NCI-H2196 (cell line): ENCODE results near the gene CEP170.

ENCODE experiments used
- DNase-seq: peaks from one replicate; lab custom pipeline; 2025; ENCODE audit not compliant: unreplicated experiment; lab: John Stamatoyannopoulos, UW

CEP170 gene

DNA sequence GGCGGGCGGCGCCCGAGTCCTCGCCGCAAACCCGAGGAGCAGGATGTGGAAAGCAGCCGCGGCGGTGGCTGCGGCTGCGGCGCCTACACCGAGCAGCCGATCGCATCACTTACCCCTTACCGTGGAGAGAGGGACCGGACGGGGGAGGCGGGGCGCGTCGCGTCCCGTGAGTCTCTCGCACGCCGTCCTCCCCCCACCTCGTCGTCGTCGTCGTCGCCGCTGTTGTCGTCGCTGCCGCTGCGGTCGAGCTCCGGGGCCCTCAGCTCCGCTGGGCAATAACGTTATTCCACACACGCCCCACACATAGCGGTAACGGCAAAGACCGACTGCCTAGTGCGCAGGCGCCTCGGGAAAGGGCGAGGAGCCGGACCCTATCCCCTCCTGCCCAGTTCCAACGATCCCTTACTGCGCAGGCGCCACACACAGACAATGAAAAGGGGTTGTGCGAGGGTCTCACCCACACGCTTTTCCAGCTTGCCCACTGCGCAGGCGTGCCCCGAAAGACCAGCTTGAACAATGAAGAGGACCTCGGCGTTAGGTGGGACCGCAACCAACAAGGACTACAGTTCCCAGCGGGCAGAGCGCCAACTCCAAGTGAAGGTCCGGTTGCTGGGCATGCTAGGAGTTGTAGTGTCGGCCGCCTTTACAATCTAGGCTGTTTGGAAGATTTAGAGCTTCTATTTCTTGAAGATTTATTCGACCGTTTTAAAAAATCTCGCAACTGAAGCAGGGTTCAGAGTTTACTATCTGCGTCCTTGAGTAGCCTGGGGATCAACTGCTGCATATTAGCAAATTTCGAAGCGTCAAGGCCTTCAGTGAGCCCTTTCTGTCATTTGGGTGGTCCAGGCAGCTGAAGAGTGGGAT lies at the start of gene CEP170:
TSS of gene CEP170 (minus strand) at position 355 of the 864 bp plus-strand sequence. CDS start 30,001 bp downstream, outside the sequence.
- peak; percentile 80 for DNase-seq

DNA sequence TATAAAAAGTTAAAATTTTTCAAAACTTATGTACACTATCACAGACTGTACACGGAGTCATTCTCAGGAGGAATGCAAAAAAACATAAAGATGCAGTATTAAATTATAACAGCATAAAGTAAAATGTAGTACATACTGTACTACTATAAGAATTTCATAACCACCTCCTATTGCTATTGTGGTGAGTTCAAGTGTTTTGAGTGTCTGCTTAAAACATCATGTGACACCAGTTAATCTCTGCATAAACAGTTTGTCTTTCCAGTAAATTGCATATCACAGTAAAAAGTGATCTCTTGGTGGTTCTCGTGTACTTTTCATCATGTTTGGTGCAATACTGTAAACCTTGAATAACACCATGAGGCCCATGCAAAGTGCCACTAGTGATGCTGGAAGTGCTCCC lies 46.0 kb upstream of the CEP170 start:
- no peak for DNase-seq

DNA sequence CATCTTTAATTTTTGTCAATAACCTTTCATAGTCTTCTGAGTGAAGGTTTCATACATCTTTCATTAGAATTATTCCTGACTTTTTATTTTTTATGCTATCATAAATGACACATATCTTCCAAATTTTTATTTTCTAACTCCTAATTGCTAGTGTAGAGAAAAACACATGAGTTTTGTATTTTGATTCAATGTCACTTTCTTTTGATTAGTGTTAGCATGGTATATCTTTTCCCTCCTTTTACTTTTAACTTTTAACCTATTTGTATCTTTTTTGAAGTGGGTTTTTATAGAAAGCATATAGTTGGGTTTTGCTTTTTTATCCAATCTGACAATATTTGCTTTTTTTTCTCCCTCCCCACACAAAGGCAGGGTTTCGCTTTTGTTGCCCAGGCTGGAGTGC lies 44.0 kb upstream of the CEP170 start:
- no peak for DNase-seq

DNA sequence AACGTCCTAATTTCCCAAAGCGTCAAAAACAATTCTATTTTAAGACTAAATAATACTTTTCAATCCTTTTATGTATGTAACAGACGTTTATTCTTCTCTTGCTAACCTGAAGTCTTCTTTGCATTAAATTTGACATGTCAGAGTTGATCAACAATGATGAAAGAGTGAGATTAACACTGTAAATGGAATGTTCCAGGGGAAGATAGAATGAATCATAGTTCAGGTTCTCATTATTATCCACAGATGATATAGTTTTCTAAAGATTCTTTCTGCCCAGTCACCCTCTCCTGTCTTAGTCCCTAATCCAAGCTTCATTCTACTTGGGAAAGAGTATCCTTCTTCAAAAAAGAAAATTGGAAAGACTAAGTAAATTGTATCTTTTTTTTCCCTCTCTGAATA lies 39.6 kb upstream of the CEP170 start:
- DNase-seq = no peak

DNA sequence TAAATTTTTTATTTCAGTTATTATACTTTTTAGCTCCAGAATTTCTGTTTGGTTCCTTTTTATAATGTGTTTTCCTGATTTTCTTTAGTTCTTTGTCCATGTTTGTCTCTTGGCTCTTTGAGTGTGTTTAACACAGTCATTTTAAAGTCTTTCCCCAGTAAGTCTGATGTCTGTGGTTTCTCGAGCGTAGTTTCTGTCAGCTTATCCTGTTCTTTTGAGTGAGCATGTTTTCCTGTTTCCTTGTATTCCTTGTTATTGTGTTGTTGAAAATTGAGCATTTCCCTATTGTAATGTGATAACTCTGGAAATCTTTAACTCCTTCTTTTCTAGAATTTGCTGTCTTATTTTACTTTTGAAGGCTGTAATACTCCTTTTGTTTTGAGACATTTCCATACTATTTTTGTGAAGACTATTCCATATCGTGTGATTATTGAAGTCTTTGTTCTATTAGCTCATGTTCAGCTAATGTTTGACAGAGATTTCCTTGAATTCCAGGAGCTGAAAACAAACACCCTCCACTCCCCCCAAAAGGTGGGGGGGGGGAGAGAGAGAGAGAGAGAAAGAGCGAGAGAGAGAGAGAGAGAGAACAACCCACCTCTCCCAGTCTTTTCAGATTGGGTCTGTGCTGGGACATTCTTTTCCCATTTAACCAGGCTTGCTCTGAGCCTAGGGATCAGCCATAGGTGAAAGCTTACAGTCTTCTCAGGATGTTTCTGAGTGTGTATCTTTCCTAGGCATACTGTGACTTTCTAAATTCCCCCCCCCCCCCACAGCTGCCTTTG lies 39.1 kb upstream of the CEP170 start:
- no peak for DNase-seq

DNA sequence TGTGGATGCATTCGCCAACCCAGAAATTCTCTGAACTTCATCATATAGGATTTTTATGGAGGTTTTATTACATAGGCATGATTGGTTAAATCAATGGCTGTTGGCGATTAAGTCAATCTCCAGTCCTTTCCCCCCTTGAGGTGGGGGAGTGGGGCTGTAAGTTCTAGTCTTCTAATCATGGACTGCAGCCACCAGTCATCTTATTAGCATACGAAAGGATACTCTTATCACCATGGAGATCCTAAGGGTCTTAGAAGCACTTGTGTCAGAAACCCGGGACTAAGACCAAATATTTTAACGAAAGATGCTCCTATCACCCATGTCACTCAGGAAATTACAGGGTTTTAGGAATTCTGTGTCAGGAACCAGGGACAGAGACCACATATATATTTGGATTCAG lies 37.0 kb upstream of the CEP170 start:
- no peak for DNase-seq

DNA sequence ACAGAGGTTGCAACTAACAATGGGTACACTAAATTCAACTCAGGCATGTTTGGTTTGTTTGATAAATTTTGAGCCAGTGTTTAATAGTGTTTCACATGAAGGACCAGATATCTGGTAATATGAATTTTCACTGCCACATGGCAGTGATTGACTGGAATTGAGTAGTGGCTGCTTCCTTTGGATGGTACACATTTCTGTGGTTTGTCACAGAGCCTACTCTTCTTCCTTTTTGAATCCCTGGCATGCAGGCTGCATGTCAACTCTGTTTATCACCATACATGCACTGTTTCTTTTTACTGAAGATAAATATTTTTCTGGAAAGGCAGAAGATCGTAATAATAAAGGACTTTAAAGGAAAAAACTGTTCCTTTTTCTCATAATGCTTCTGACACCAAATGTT lies 36.2 kb upstream of the CEP170 start:
- no peak for DNase-seq

DNA sequence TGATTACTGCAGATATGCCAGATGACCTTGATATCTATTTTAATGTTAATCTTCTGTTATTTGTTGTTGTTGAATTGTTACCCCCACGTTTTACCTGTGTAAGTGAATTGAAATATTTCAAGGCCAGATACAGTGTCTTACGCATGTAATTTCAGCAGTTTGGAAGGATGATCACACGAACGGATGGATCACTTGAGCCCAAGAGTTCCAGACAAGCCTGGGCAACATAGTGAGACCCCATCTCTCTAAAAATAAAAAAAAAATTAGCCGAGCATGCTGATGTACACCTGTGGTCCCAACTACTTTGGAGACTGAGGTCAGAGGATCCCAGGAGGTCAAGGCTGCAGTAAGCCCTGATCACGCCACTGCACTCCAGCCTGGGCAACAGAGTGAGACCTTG lies 33.0 kb upstream of the CEP170 start:
- DNase-seq = no peak

DNA sequence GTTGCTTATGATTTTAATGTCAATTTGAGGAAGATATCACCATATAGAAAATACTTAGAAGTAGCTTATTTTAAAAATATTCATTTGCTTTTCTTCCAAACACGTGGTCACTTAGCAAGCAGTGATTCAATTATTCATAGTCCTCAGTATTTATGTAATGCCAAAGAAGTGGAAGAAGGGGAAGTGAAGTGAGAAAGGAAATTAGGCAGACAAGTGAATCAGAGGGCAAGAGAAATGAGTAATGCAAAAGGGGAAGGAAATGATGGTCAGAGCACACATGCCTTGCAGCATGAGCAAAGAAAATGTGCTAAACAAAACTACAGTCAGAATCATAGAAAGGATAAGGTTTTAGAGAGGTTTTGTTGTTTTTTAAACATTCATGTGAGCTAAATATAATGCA lies 32.6 kb upstream of the CEP170 start:
- DNase-seq = no peak

DNA sequence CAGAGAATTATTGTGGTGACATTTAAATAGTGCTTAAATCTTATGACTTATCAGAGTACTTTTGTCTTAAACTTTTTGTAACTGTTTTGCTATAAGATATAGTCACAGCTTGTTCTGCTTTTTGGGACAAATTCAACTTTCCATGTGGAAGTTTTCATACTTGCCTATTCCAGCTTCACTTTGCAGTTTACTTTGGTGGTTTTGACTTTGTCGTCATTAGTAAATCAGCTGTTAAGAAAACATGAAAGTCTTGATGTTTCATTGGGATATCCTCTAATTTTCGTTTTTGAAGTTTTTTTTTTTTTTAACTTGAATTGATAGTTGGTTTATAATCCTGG lies 32.0 kb upstream of the CEP170 start:
- DNase-seq = no peak

DNA sequence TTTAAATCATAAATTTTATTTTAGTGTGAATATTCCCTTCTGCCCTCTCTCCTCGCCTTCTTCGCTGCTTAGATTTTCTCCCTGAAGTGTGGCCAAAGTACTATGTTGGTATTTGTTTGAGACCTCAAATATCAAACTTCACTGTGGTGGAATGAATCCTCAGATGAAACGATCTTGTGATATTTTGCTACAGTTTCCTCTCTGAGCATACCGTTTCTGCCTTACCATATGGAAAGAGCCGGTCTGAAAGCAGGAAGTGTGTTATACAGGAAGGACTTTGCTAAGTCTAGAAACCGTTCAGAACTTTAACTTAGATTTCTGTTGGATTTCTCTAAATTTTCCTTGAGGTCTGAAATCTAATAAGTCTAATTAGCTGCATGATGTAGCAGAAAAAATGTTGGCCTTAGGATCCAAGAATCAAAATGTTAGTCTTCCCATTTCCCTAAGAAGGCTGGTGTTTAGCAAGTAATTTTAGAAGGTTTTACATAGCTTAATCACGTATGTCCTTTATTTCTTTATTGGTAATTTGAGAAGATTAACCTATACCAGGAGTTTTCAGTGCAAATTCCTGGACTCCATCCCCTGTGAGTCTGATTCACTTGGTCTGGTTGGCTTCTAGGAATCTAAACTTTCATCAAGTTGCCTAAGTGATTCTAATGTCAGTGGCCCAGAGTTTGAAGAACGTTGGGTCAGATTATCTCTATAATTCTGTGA lies 31.5 kb upstream of the CEP170 start:
- DNase-seq = no peak

DNA sequence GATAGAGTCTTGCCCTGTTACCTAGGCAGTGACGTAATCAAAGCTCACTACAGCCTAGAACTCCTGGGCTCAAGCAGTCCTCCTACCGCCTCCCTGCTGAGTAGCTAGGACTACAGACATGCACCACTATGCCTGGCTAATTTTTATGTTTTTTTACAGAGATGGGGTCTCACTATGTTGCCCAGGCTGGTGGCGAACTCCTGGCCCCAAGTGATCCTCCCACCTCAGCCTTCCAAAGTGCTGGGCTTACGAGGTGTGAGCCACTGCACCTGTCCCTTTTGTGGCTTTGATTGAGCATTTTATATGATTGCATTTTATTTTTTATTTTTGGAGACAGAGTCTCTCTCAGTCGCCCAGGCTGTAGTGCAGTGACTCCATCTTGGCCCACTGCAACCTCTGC lies 26.6 kb upstream of the CEP170 start:
- no peak for DNase-seq

DNA sequence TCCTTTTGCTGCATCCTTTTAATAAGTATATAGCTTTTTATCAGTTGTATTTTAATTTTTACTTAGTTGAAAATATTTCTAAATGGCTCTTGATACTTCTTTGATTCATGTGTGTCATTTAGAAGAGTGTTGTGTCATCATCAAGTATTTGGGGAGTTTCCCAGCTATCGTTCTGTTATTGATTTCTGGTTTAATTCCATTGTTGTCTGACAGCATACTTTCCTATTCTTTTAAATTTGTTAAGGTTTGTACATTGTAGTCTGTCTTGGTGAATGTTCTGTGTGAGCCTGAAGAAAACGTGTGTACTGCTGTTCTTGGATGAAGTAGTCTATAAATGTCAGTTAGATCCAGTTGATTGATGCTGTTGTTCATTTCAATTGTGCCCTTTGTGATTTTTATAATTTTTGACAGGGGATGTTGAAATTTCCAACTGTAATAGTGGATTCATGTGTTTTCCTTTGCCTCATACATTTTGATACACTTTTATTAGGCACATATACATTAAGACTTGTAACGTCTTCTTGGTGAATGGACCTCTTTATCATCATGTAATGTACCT lies 25.6 kb upstream of the CEP170 start:
- no peak for DNase-seq

DNA sequence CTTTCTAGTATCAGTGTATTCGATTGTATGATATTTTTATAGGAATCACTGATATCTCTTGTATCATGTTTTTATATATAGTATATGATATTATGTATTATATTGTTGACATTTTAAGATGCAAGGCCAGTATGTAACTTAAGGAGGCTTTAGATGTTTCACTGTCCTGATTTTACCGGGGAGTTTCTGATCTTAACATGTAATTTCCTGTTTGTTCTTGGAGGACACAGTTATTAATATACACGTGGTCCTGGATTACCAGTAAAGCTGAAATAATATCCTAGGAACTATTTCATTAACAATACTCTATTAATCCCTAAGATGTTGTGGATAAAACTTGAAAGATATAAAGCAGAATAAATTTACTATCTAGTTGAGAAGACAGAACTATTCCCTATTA lies 20.2 kb upstream of the CEP170 start:
- DNase-seq = no peak

DNA sequence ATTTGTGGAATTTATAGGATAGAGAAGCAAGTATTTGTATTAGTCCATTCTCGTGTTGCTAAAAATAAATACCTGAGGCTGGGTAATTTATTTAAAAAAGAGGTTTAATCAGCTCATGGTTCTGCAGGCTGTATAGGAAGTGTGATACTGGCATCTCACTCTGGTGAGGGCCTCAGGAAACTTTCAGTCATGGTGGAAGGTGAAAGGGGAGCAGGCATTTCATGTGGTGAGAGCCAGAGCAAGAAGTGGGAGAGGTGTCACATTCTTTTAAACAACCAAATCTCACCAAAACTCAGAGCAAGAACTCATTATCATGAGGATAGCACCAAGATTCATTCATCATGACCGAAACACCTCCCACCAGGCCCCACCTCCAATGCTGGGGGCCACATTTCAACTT lies 18.9 kb upstream of the CEP170 start:
- no peak for DNase-seq

DNA sequence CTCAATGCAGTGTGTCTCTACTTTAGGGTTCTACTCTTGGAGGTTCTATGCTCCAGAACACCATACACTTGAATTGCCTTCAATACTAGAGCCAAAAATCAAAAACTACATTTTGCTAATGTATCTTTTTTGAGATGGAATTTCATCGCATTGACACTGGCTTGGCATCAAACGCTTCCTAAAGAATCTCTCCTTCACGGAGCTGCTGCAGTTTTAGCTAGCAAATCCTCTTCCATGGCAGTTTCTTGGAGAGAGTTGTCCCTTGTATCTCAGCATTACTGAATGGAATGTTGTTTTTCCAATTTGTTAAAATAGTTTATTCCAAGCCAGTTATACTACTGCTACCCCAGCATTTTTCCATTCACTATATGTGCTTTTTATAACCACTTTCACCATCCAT lies 18.4 kb upstream of the CEP170 start:
- no peak for DNase-seq

DNA sequence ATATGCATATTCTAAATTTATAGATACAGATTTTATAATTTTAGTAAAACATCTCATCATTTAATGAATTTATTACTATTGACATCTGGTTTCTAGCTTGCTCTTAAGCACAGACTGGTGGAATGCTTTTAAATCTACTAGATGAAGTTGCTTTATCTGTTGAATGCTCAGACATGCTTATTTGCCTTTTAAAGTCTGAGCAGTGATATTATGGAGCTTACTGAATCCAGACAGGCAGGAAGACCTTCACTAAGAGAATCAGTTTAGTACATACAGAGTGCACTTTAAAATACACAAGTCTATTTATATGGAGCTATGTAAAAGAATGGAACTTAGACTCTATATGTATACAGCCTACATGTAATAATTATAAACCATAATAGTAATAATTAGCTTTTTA lies 17.3 kb upstream of the CEP170 start:
- no peak for DNase-seq

DNA sequence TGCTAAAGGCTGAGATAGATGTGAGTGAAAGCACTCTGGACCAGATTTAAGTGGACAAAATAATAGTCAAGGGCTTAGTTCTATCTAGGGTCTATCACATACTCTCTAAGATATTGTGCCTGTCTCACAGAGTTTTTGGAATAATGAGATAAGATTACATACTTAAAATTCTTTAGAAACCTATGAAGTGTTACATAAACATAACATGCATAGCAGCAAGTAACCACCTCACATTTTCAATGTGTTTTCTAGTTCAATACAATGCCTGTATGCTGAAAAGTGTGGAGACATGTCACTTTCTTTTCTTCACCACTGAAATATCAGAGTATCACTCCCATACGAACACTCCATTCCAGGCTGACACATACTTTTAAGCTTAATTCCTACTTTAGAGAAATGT lies 16.9 kb upstream of the CEP170 start:
- no peak for DNase-seq

DNA sequence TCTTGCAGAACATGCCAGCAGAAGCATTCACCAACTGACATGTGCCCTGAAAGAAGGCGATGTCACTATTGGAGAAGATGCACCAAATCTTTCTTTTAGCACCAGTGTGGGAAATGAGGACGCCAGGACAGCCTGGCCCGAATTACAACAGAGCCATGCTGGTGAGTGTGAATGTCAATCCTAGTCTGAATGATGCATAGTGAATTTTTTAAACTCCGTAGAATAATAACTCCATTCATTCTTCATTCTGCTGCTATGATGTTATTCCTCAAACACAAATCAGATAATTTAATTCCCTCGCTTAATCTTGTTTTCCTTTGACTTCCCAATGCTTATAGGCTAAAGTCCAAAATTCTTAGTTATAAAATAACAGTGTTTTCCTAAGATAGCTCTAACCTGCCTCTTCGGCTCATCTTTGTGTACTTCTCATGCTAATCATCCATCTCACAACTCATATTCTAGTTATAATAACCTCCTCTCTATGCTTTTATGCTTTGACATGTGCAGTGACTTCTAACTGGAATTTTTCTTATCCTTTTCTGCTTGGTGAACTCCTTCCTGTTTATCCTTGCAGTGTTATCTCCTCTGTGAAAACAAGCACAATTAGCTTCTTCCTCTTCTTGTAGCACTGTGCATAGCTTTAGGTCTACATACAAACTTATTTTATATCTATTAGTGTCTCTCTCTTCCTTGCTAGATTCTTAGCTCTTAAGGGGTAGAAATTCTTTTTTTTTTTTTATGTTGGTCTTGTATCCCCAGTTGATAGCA lies 15.2 kb upstream of the CEP170 start:
- no peak for DNase-seq

DNA sequence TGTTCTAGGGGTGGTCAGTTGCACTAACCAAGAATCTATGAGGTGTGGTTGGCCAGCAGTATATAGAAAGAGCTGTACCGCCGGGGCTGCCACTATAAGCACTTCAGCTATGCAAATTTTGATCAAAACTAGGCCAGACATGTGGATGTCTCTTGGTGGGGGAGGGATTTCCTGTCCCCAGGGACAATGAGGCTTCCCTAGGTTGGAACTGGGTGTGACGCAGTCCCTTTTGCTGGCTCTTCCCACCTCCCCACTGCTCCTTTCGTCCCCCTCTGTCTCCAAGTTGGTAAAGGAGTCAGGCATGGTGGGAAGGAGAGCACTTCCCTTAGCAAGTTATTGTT lies 14.3 kb upstream of the CEP170 start:
- no peak for DNase-seq
